ENCODE data around the gene FSTL4. TPM values are rescaled to one million over a fixed set of nuclear protein-coding genes. Genes with fewer than 3 reads are reported as not detected.

FSTL4 gene
- polyA plus RNA-seq, 3 donors = not detected

DNA sequence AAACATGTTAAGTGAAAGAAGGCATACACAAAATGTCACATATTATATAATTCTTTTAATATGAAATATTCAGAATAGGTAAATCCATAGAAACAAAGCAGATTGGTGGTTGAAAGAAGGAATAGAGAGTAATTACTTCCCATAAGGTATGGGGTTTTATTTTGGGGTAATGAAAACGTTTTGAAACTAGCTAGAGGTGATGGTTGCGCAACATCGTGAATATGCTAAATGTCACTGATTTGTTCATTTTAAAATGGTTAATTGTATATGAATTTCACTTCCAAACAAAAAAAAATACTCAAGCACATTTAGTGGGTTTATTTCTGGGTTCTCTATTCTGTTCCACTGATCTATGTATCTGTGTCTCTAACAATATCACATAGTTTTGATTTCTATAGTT lies 12.0 kb upstream of the FSTL4 start:
- Mint-ChIP-seq H3K4me1 (no peaks in the 10 kb centered on the region), H3K9me3 (peaks cover 0 to 6% (median 2%) of the 10 kb centered on the region in 7 donors), H3K36me3 (no peaks in the 10 kb centered on the region), H3K27ac (no peak overlapping the region), H3K4me3 (no peak overlapping the region), H3K27me3 (ENCODE audit: low read depth in 3 of 3) (peaks cover 4 to 24% (median 6%) of the 10 kb centered on the region in 3 donors)
- WGBS (ENCODE audit: insufficient coverage) = no CpG with 5 or more reads among the region's 3 CpGs
- H3K36me3 ChIP-seq (replicated peaks in 1 of 2; ENCODE audit: control insufficient read depth in 1 of 2, insufficient read depth in 2 of 2, low read length in 2 of 2) = no peaks in the 10 kb centered on the region
- no peaks in the 10 kb centered on the region for H3K4me1 ChIP-seq (ENCODE audit: control insufficient read depth in 1 of 2, insufficient read depth in 2 of 2, low read length in 2 of 2)
- no peak overlapping the region for H2AFZ ChIP-seq (ENCODE audit: insufficient read depth, low read depth, low read length, poor library complexity, severe bottlenecking)
- no peak overlapping the region for H3K4me2 ChIP-seq (replicated peaks; ENCODE audit: extremely low read depth, low read length, poor library complexity, severe bottlenecking)
- no peak overlapping the region for H3K9ac ChIP-seq (ENCODE audit: insufficient read depth, low read length, poor library complexity, severe bottlenecking)
- H3K27ac ChIP-seq (ENCODE audit: low read depth in 1 of 2, low read length in 2 of 2) = no peak overlapping the region
- H4K20me1 ChIP-seq (ENCODE audit: insufficient read depth, low read length) = no peaks in the 10 kb centered on the region
- H3K79me2 ChIP-seq (ENCODE audit: insufficient read depth, low read length) = no peaks in the 10 kb centered on the region
- H3K9me3 ChIP-seq (replicated peaks in 1 of 2; ENCODE audit: control insufficient read depth in 1 of 2, insufficient read depth in 1 of 2, low read length in 2 of 2) = no peaks in the 10 kb centered on the region
- TF ChIP-seq, protein P1, sequence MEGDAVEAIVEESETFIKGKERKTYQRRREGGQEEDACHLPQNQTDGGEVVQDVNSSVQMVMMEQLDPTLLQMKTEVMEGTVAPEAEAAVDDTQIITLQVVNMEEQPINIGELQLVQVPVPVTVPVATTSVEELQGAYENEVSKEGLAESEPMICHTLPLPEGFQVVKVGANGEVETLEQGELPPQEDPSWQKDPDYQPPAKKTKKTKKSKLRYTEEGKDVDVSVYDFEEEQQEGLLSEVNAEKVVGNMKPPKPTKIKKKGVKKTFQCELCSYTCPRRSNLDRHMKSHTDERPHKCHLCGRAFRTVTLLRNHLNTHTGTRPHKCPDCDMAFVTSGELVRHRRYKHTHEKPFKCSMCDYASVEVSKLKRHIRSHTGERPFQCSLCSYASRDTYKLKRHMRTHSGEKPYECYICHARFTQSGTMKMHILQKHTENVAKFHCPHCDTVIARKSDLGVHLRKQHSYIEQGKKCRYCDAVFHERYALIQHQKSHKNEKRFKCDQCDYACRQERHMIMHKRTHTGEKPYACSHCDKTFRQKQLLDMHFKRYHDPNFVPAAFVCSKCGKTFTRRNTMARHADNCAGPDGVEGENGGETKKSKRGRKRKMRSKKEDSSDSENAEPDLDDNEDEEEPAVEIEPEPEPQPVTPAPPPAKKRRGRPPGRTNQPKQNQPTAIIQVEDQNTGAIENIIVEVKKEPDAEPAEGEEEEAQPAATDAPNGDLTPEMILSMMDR (IDR thresholded peaks at IDR 0.05) = no peak
- H3K4me3 ChIP-seq (replicated peaks in 1 of 3; ENCODE audit: low read depth in 2 of 3, low read length in 3 of 3) = no peak overlapping the region
- intact Hi-C loops (cut with micrococcal nuclease) = no loop called here
- DNase-seq = no peak
- H3K27me3 ChIP-seq (ENCODE audit: control insufficient read depth in 2 of 2, insufficient read depth in 2 of 2, low read length in 2 of 2) = peaks cover 0 to 6% of the 10 kb centered on the region in 2 donors

DNA sequence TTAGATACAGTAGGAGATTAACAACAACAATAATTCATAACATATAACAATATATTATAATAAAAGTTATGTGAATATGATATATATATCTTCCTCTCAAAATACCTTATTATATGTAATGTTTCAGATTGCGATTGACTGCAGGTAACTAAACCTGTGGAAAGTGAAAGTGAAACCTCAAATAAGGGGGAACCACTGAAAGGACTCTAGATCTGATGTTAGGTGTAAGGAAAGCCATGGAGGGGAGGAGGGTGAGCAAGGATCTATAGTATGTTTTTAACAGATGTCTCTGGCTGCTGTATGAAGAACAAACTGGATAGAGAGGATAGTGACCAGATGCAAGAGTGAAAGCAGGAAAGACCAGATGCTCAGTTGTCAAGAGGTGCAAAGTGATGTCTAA lies 5.8 kb upstream of the FSTL4 start:
- no peak overlapping the region for H3K27ac ChIP-seq (ENCODE audit: low read depth in 1 of 2, low read length in 2 of 2)
- no peak overlapping the region for H3K27ac Mint-ChIP-seq
- no peaks in the 10 kb centered on the region for H4K20me1 ChIP-seq (ENCODE audit: insufficient read depth, low read length)
- WGBS (ENCODE audit: insufficient coverage) = 50% methylated on average over 1 of the region's 1 CpG
- peaks cover 0 to 2% (median 0%) of the 10 kb centered on the region in 7 donors for H3K9me3 Mint-ChIP-seq
- no peak overlapping the region for H3K9ac ChIP-seq (ENCODE audit: insufficient read depth, low read length, poor library complexity, severe bottlenecking)
- intact Hi-C loops (cut with micrococcal nuclease) = no loop called here
- H3K79me2 ChIP-seq (ENCODE audit: insufficient read depth, low read length) = no peaks in the 10 kb centered on the region
- H3K27me3 ChIP-seq (ENCODE audit: control insufficient read depth in 2 of 2, insufficient read depth in 2 of 2, low read length in 2 of 2) = peaks cover 33% of the 10 kb centered on the region in 2 donors
- no peak overlapping the region for H3K4me3 Mint-ChIP-seq
- no peak for DNase-seq
- H3K4me1 ChIP-seq (ENCODE audit: control insufficient read depth in 1 of 2, insufficient read depth in 2 of 2, low read length in 2 of 2) = no peaks in the 10 kb centered on the region
- H3K4me1 Mint-ChIP-seq = peaks cover 3% of the 10 kb centered on the region
- peaks cover 21 to 53% (median 29%) of the 10 kb centered on the region in 3 donors for H3K27me3 Mint-ChIP-seq (ENCODE audit: low read depth in 3 of 3)
- H3K36me3 ChIP-seq (replicated peaks in 1 of 2; ENCODE audit: control insufficient read depth in 1 of 2, insufficient read depth in 2 of 2, low read length in 2 of 2) = no peaks in the 10 kb centered on the region
- no peaks in the 10 kb centered on the region for H3K36me3 Mint-ChIP-seq
- no peak overlapping the region for H2AFZ ChIP-seq (ENCODE audit: insufficient read depth, low read depth, low read length, poor library complexity, severe bottlenecking)
- H3K9me3 ChIP-seq (replicated peaks in 1 of 2; ENCODE audit: control insufficient read depth in 1 of 2, insufficient read depth in 1 of 2, low read length in 2 of 2) = no peaks in the 10 kb centered on the region
- no peak overlapping the region for H3K4me2 ChIP-seq (replicated peaks; ENCODE audit: extremely low read depth, low read length, poor library complexity, severe bottlenecking)
- TF ChIP-seq, protein P1 (IDR thresholded peaks at IDR 0.05) = no peak
- no peak overlapping the region for H3K4me3 ChIP-seq (replicated peaks in 1 of 3; ENCODE audit: low read depth in 2 of 3, low read length in 3 of 3)

All from CD14-positive monocyte (primary cell).